ENCODE data around the gene LILRA6.
"Not testable (repeated sequence)": the region's sequence is repeated elsewhere in the genome, so short reads cannot be mapped to it uniquely, and the experiment has no call there.

LILRA6 gene

DNA sequence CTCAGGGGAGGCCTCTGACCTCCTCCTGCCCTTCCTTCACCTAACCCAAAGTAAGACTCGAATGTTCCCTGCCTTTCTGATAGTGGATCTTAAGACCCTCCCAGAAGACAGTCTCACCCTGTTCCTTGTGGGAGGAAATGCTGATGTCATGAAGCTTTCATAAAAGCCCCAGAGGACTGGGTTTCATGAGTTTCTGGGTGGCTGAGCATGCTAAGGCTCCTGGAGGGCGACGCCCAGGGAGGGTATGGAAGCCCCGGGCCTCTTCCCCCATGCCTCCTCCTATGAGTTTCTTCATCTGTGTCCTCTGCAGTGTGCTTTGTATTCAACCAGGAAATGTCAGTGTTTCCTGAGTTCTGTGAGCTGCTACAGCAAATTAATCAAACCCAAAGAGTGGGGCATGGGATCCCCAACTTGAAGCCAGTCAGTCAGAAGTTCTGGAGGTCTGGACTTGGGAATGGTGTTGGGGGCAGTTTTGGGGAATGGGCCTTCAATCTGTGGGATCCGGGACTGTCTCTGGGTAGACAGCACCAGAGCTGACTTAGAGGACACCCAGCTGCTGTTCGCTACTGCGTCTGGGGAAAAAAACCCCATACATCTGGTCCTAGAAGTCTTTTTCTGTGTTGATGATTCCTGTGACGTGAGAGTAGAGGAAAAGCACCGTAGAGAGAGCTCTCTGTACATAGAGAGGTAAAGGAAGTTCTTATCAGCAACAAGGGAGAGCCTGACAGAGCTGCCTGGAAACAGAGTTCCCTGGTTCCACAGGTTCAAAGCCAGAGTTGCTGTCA lies 40.3 kb upstream of the LILRA6 start:
- H3K4me3 ChIP-seq (ENCODE audit: insufficient read depth, low read length, poor library complexity, severe bottlenecking) = no peak overlapping the region
- H3K9me3 ChIP-seq (ENCODE audit: insufficient read depth, low read length) = no peaks in the 10 kb centered on the region
- no peak overlapping the region for H3K4me2 ChIP-seq (ENCODE audit: low read depth, low read length, poor library complexity, severe bottlenecking)
- H3K27ac ChIP-seq (ENCODE audit: low read depth, low read length) = no peak overlapping the region
- no peaks in the 10 kb centered on the region for H3K36me3 ChIP-seq (ENCODE audit: low read length)
- no peaks in the 10 kb centered on the region for H3F3A ChIP-seq (ENCODE audit: insufficient read depth)
- TF ChIP-seq, protein P1, sequence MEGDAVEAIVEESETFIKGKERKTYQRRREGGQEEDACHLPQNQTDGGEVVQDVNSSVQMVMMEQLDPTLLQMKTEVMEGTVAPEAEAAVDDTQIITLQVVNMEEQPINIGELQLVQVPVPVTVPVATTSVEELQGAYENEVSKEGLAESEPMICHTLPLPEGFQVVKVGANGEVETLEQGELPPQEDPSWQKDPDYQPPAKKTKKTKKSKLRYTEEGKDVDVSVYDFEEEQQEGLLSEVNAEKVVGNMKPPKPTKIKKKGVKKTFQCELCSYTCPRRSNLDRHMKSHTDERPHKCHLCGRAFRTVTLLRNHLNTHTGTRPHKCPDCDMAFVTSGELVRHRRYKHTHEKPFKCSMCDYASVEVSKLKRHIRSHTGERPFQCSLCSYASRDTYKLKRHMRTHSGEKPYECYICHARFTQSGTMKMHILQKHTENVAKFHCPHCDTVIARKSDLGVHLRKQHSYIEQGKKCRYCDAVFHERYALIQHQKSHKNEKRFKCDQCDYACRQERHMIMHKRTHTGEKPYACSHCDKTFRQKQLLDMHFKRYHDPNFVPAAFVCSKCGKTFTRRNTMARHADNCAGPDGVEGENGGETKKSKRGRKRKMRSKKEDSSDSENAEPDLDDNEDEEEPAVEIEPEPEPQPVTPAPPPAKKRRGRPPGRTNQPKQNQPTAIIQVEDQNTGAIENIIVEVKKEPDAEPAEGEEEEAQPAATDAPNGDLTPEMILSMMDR (IDR thresholded peaks at IDR 0.05; ENCODE audit: insufficient read depth, low read length, poor library complexity, severe bottlenecking) = no peak
- TF ChIP-seq EZH2phosphoT487 (conservative IDR thresholded peaks at IDR 0.05; ENCODE audit: low read length) = no peak
- no peak overlapping the region for H3K9ac ChIP-seq (ENCODE audit: low read length)
- no peak overlapping the region for H2AFZ ChIP-seq (ENCODE audit: low read depth, low read length, severe bottlenecking)
- no peaks in the 10 kb centered on the region for H3K79me2 ChIP-seq (ENCODE audit: insufficient read depth, low read length)
- no peaks in the 10 kb centered on the region for H3K9me2 ChIP-seq (replicated peaks; ENCODE audit: insufficient read depth, low read length)
- H4K20me1 ChIP-seq (ENCODE audit: low read depth, low read length) = no peaks in the 10 kb centered on the region
- H3K27me3 ChIP-seq (ENCODE audit: low read length) = no peaks in the 10 kb centered on the region

DNA sequence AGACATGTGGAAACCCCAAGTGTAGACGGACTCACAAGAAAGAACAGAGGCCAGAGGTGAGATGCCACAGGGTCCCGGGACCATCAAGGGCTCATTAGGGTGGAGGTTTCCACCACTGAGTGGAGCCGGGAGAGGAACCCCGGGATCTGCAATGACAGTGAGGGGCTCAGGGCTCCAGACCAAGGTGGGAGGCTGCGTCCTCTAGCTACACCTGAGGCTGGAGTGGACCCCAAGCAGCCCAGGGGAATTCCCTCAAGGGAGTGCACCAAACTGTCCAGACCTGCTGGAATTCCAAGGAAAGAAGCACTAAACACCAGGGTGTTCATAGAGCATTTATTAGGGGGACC lies 39.1 kb upstream of the LILRA6 start:
- H3K4me2 ChIP-seq (ENCODE audit: low read depth, low read length, poor library complexity, severe bottlenecking); H3K36me3 ChIP-seq (ENCODE audit: low read length); H3K79me2 ChIP-seq (ENCODE audit: insufficient read depth, low read length); H3K9me2 ChIP-seq (replicated peaks; ENCODE audit: insufficient read depth, low read length); H4K20me1 ChIP-seq (ENCODE audit: low read depth, low read length); H3K4me3 ChIP-seq (ENCODE audit: insufficient read depth, low read length, poor library complexity, severe bottlenecking); H2AFZ ChIP-seq (ENCODE audit: low read depth, low read length, severe bottlenecking); H3K27ac ChIP-seq (ENCODE audit: low read depth, low read length); H3F3A ChIP-seq (ENCODE audit: insufficient read depth); H3K9me3 ChIP-seq (ENCODE audit: insufficient read depth, low read length); H3K9ac ChIP-seq (ENCODE audit: low read length); H3K27me3 ChIP-seq (ENCODE audit: low read length): not testable (repeated sequence)

DNA sequence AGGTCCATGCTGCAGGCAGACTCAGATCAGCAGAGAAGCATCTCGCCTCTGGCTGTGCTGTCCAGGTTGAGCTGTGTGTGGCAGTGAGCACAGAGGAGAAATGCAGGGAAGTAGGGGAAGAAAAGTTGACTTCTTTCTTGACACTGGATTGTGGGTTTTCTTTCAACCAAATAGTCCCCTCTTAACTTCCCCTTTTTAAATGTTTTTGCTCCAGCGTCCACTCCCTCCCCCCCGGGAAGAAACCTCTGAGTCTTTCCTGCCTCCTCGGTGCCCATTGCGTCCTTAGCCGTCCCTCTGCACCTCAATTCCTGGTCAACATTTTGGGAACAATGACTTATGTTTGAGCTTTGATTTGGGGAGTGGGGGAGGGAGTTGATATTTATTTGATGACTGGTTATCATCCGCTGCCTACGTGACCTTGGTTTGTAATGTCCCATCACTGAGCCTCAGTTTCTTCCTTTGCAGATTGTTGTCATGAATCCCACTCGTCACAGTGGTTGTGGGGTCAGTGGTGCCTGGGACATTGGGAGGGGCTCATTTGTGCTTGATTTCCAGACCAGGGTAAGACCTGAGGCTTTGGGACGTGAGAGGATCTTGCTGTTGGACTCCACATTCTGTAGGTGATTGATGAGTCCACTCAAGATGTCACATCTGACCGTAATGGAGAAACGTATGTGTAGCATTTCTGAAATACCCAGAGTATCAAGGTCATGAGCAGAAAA lies 38.6 kb upstream of the LILRA6 start, which contains the start of gene LILRB2:
Gene LILRB2 (minus strand): TSS at position 104 of the 722 bp plus-strand sequence. CDS start 614 bp downstream, outside the sequence.
- Histone ChIP-seq H3K9ac (ENCODE audit: low read length) (no peak within 1 kb of the TSS), H3K9me3 (ENCODE audit: insufficient read depth, low read length) (no peaks in the 10 kb centered on the region), H3K27ac (ENCODE audit: low read depth, low read length) (no peak within 1 kb of the TSS), H2AFZ (ENCODE audit: low read depth, low read length, severe bottlenecking) (no peak within 1 kb of the TSS), H3K4me2 (ENCODE audit: low read depth, low read length, poor library complexity, severe bottlenecking) (no peak within 1 kb of the TSS), H4K20me1 (ENCODE audit: low read depth, low read length) (no peaks in the 10 kb centered on the region), H3F3A (ENCODE audit: insufficient read depth) (no peaks in the 10 kb centered on the region), H3K9me2 (replicated peaks; ENCODE audit: insufficient read depth, low read length) (no peaks in the 10 kb centered on the region), H3K79me2 (ENCODE audit: insufficient read depth, low read length) (no peaks in the 10 kb centered on the region), H3K4me3 (ENCODE audit: insufficient read depth, low read length, poor library complexity, severe bottlenecking) (no peak within 1 kb of the TSS), H3K27me3 (ENCODE audit: low read length) (no peaks in the 10 kb centered on the region), H3K36me3 (ENCODE audit: low read length) (no peaks in the 10 kb centered on the region)
- no peak for TF ChIP-seq EZH2phosphoT487 (conservative IDR thresholded peaks at IDR 0.05; ENCODE audit: low read length)
- TF ChIP-seq, protein P1 (IDR thresholded peaks at IDR 0.05; ENCODE audit: insufficient read depth, low read length, poor library complexity, severe bottlenecking) = no peak

DNA sequence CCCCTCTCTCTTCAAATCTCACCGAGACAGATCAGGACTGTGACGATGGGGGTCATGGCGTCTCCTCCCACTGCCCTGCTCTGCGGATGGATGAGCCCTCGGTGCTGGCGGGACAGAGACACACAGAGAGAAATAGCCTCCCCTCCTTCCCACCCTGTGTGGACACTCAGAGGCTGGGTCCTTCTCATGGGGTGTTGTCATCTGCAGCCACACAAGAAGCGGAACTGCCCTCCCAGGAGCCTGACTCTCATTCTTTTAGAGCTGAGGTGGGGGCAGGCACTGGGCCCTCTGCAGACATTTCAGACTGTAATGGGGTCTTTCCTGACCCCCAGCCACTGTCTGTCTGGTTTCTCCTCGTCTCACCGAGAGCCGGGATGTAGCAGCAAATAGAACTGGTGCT lies 37.9 kb upstream of the LILRA6 start:
- not testable (repeated sequence) for H3K9me2 ChIP-seq (replicated peaks; ENCODE audit: insufficient read depth, low read length); H3K27me3 ChIP-seq (ENCODE audit: low read length); H3K9ac ChIP-seq (ENCODE audit: low read length); H3K36me3 ChIP-seq (ENCODE audit: low read length); H4K20me1 ChIP-seq (ENCODE audit: low read depth, low read length); H2AFZ ChIP-seq (ENCODE audit: low read depth, low read length, severe bottlenecking); H3K79me2 ChIP-seq (ENCODE audit: insufficient read depth, low read length); H3K27ac ChIP-seq (ENCODE audit: low read depth, low read length); H3K4me3 ChIP-seq (ENCODE audit: insufficient read depth, low read length, poor library complexity, severe bottlenecking); H3F3A ChIP-seq (ENCODE audit: insufficient read depth); H3K4me2 ChIP-seq (ENCODE audit: low read depth, low read length, poor library complexity, severe bottlenecking); H3K9me3 ChIP-seq (ENCODE audit: insufficient read depth, low read length)

DNA sequence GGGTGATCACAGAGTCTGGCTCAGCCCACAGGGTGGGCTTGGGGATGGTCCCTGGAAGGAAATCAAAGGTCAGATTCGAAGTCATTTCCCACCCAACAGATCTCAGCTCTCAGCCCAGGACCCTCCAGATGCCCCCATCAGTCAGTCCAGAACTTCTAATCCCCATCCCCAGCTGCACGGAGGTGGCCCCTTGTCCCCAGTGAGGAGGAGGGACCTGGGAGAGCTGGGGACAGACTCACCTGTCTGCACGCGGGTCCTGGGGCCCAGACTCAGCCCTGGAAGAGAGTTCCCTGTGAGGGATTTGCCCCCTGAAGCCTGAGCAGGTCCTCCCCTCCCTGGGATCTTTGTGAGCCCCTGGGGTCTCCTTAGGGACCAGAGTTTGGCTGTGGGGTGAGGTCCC lies 37.4 kb upstream of the LILRA6 start:
- H3K27ac ChIP-seq (ENCODE audit: low read depth, low read length); H3K4me3 ChIP-seq (ENCODE audit: insufficient read depth, low read length, poor library complexity, severe bottlenecking); H3K9me3 ChIP-seq (ENCODE audit: insufficient read depth, low read length); H4K20me1 ChIP-seq (ENCODE audit: low read depth, low read length); H3F3A ChIP-seq (ENCODE audit: insufficient read depth); H3K79me2 ChIP-seq (ENCODE audit: insufficient read depth, low read length); H3K27me3 ChIP-seq (ENCODE audit: low read length); H3K9ac ChIP-seq (ENCODE audit: low read length); H2AFZ ChIP-seq (ENCODE audit: low read depth, low read length, severe bottlenecking); H3K36me3 ChIP-seq (ENCODE audit: low read length); H3K9me2 ChIP-seq (replicated peaks; ENCODE audit: insufficient read depth, low read length); H3K4me2 ChIP-seq (ENCODE audit: low read depth, low read length, poor library complexity, severe bottlenecking): not testable (repeated sequence)
